K562 (cell line): ENCODE data around the gene DOK1. TPM values are rescaled to one million over a fixed set of nuclear protein-coding genes. Genes with fewer than 3 reads are reported as not detected.

Experiments used
- ARID4B ChIP-seq: sonication (generic); formaldehyde crosslinking; IDR thresholded peaks from 2 replicates; pipeline ENCODE4 v1.8.0; 2022; ENCODE audit warnings: mild to moderate bottlenecking, missing genetic modification reagents
- ARNT ChIP-seq, 2 experiments: fragments of 450-650 bp; IDR thresholded peaks; 2 replicates each; pipeline ENCODE4 v1.6.1; 2016; ENCODE audit warnings: mild to moderate bottlenecking in 1 of 2
- CHD2 ChIP-seq: IDR thresholded peaks from 2 replicates; pipeline ENCODE4 v1.6.1; 2011; ENCODE audit warnings: low read depth, low read length
- DDX20 ChIP-seq: fragments of 450-650 bp; IDR thresholded peaks from 2 replicates; pipeline ENCODE4 v1.6.1; 2016; ENCODE audit warnings: missing genetic modification characterization, low read depth, mild to moderate bottlenecking, missing compliant biosample characterization, moderate library complexity
- DMBX1 ChIP-seq: fragments of 250-450 bp; sonication (Bioruptor Pico); IDR thresholded peaks from 2 replicates; pipeline ENCODE4 v1.8.0; 2022; ENCODE audit warnings: inconsistent platforms, mild to moderate bottlenecking, moderate library complexity, borderline replicate concordance
- GABPA ChIP-seq: fragments of 200-800 bp; sonication (Bioruptor generic); conservative IDR thresholded peaks from 2 replicates; pipeline ENCODE4 v1.6.1; 2016; ENCODE audit warnings: low read depth, missing genetic modification characterization, missing compliant biosample characterization
- HDAC8 ChIP-seq: fragments of 450-650 bp; IDR thresholded peaks from 2 replicates; pipeline ENCODE4 v1.6.1; 2016; ENCODE audit warnings: mild to moderate bottlenecking, missing genetic modification characterization, moderate library complexity, missing compliant biosample characterization
- HIVEP1 ChIP-seq: fragments of 250-450 bp; sonication (Bioruptor Pico); IDR thresholded peaks from 2 replicates; pipeline ENCODE4 v1.4.0; 2020; ENCODE audit warnings: mild to moderate bottlenecking
- HNRNPUL1 ChIP-seq: fragments of 200-400 bp; formaldehyde crosslinking; IDR thresholded peaks from 2 replicates; pipeline ENCODE4 v1.6.1; 2017; ENCODE audit warnings: low read length
- MNT ChIP-seq, 2 experiments: fragments of 450-650 bp; conservative IDR thresholded peaks; 2 replicates each; pipeline ENCODE4 v1.6.1; 2017; ENCODE audit warnings: mild to moderate bottlenecking in 2 of 2, moderate library complexity in 2 of 2
- PHB2 ChIP-seq: fragments of 450-650 bp; IDR thresholded peaks from 2 replicates; pipeline ENCODE4 v1.6.1; 2017; ENCODE audit warnings: low read depth
- SMC3 ChIP-seq: conservative IDR thresholded peaks from 2 replicates; pipeline ENCODE4 v1.6.1; 2011; ENCODE audit warnings: low read depth, low read length, improper control_type of control experiment; ENCODE audit not compliant: insufficient read depth
- STAG1 ChIP-seq: sonication (generic); formaldehyde crosslinking; IDR thresholded peaks from 2 replicates; pipeline ENCODE4 v1.5.0; 2020; ENCODE audit warnings: missing genetic modification reagents, borderline replicate concordance
- STAT5A ChIP-seq: IDR thresholded peaks from 2 replicates; pipeline ENCODE4 v1.6.1; 2012; ENCODE audit warnings: low read length, inconsistent platforms, borderline replicate concordance
- polyA plus RNA-seq, 8 experiments: library from polyadenylated mRNA; depleted of rRNA in 4 of 8; stranded (reverse) in 5 of 8; unstranded in 3 of 8; fragments of >200 nt; fragmentation: Nextera tagmentation in 2 of 8; fragmentation: Illumina TruSeq in 1 of 8; extraction: Ambion mirVana in 2 of 8; extraction: Trizol in 1 of 8; gene quantifications; 2 replicates each; pipeline versions ENCODE4 v1.2.1 to v1.2.3, GENCODE V29; 2011 to 2014; ENCODE audit warnings: inconsistent platforms in 1 of 8, missing spikeins in 1 of 8
- total RNA-seq, 7 experiments: library from RNA; depleted of rRNA in 6 of 7; stranded (reverse); fragments of >200 nt in 6 of 7; fragmentation: Illumina TruSeq in 2 of 7; extraction: Trizol in 2 of 7; gene quantifications; 2 replicates each; pipeline versions ENCODE4 v1.2.1 to v1.2.3, GENCODE V29; 2011 to 2021; ENCODE audit warnings: low replicate concordance in 1 of 7
- TF ChIP-seq, protein P1 (sequence below): fragments of 150-350 bp; conservative IDR thresholded peaks from 2 replicates; pipeline ENCODE4 v1.6.1; 2014; ENCODE audit warnings: low read length
- TF ChIP-seq, protein P2 (sequence below): IDR thresholded peaks from 2 replicates; pipeline ENCODE4 v1.6.1; 2016; ENCODE audit warnings: missing genetic modification characterization, missing compliant biosample characterization

DOK1 gene
- total and polyA plus RNA-seq, 9 of the 15 experiments (the other 6 are each of a cell fraction or from before 2014, with no cell fraction given) = 0.59 to 36.4 (median 16.1) TPM

- TF ChIP-seq, protein P1, sequence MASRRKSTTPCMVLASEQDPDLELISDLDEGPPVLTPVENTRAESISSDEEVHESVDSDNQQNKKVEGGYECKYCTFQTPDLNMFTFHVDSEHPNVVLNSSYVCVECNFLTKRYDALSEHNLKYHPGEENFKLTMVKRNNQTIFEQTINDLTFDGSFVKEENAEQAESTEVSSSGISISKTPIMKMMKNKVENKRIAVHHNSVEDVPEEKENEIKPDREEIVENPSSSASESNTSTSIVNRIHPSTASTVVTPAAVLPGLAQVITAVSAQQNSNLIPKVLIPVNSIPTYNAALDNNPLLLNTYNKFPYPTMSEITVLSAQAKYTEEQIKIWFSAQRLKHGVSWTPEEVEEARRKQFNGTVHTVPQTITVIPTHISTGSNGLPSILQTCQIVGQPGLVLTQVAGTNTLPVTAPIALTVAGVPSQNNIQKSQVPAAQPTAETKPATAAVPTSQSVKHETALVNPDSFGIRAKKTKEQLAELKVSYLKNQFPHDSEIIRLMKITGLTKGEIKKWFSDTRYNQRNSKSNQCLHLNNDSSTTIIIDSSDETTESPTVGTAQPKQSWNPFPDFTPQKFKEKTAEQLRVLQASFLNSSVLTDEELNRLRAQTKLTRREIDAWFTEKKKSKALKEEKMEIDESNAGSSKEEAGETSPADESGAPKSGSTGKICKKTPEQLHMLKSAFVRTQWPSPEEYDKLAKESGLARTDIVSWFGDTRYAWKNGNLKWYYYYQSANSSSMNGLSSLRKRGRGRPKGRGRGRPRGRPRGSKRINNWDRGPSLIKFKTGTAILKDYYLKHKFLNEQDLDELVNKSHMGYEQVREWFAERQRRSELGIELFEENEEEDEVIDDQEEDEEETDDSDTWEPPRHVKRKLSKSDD = no peak
- TF ChIP-seq ARNT (IDR thresholded peaks at IDR 0.05) = no peak
- TF ChIP-seq, protein P2, sequence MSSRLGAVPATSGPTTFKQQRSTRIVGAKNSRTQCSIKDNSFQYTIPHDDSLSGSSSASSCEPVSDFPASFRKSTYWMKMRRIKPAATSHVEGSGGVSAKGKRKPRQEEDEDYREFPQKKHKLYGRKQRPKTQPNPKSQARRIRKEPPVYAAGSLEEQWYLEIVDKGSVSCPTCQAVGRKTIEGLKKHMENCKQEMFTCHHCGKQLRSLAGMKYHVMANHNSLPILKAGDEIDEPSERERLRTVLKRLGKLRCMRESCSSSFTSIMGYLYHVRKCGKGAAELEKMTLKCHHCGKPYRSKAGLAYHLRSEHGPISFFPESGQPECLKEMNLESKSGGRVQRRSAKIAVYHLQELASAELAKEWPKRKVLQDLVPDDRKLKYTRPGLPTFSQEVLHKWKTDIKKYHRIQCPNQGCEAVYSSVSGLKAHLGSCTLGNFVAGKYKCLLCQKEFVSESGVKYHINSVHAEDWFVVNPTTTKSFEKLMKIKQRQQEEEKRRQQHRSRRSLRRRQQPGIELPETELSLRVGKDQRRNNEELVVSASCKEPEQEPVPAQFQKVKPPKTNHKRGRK = no peak
- no peak for TF ChIP-seq HNRNPUL1
- peak; percentile 84 to 89 for TF ChIP-seq MNT (conservative IDR thresholded peaks at IDR 0.05)
- 0 out of 2 replicates have a peak, but pooled peaks have one; percentile 10 for TF ChIP-seq CHD2
- no peak for TF ChIP-seq STAT5A
- no peak for TF ChIP-seq STAG1 (CRISPR knock-in tag)
- TF ChIP-seq DMBX1 (CRISPR knock-in tag) = 0 out of 2 replicates have a peak, but pooled peaks have one; percentile 43
- 0 out of 2 replicates have a peak, but pooled peaks have one; percentile 4 for TF ChIP-seq HIVEP1 (CRISPR knock-in tag)
- TF ChIP-seq SMC3 = 0 out of 2 replicates have a peak, but pooled peaks have one; percentile 23
- no peak for TF ChIP-seq HDAC8
- TF ChIP-seq GABPA (tag) = peak; percentile 95
- TF ChIP-seq DDX20 = no peak
- TF ChIP-seq PHB2 = no peak
- TF ChIP-seq ARID4B (CRISPR knock-in tag) = peak; percentile 89
These were observed 47.2 kb upstream of the DOK1 start, which contains the start of gene PCGF1 (continued) for GRCh38 chr2:74507145-74507925.
